Panc1 (cell line): ENCODE data around the gene TENM3. TPM values are rescaled to one million over a fixed set of nuclear protein-coding genes. Genes with fewer than 3 reads are reported as not detected.

Experiments used
- ATAC-seq: fragments of 200-7000 bp; cut with Tn5 transposase; 2 replicates; pipeline ENCODE4 v1.9.1; 2020; ENCODE audit warnings: mild to moderate bottlenecking, moderate library complexity
- BruUV-seq: library from RNA; stranded (reverse); fragments of 400-500 nt; replicated peaks from 2 replicates; lab custom pipeline; 2021; lab: Mats Ljungman, UMichigan
- CTCF ChIA-PET: fragments of 300-600 bp; sonication (Branson Sonifier 250); formaldehyde crosslinking; loops from one replicate; lab custom pipeline; 2022; ENCODE audit warnings: antibody characterized with exemption; lab: Charles Lee
- POLR2A ChIA-PET: fragments of 300-600 bp; sonication (Branson Sonifier 250); formaldehyde crosslinking; loops from one replicate; lab custom pipeline; 2022; ENCODE audit warnings: antibody characterized with exemption; lab: Charles Lee
- DNase-seq: peaks from one replicate; pipeline ENCODE4 v3.0.0-alpha.2; 2010; ENCODE audit warnings: low read depth, low spot score
- H3K27ac ChIP-seq: 2 replicates; pipeline ENCODE4 v1.5.1; 2011; ENCODE audit warnings: mild to moderate bottlenecking, low read length, inconsistent platforms
- H3K27me3 ChIP-seq: fragments of 200-500 bp; sonication (Bioruptor generic); 2 replicates; pipeline ENCODE4 v1.6.0; 2014; ENCODE audit warnings: low read length, inconsistent platforms; ENCODE audit not compliant: control insufficient read depth, insufficient read depth
- H3K36me3 ChIP-seq: fragments of 200-500 bp; sonication (Bioruptor generic); 2 replicates; pipeline ENCODE4 v1.5.1; 2014; ENCODE audit warnings: inconsistent platforms, mild to moderate bottlenecking, low read length, moderate library complexity; ENCODE audit not compliant: control insufficient read depth, insufficient read depth
- H3K4me1 ChIP-seq: 2 replicates; pipeline ENCODE4 v1.5.1; 2011; ENCODE audit warnings: inconsistent platforms, mild to moderate bottlenecking, low read length, moderate library complexity; ENCODE audit not compliant: control insufficient read depth, insufficient read depth
- H3K4me3 ChIP-seq, 2 experiments: 2 replicates each; pipeline ENCODE4 v1.5.1; 2011 to 2012; ENCODE audit warnings: low read depth in 2 of 2, low read length in 2 of 2, mild to moderate bottlenecking in 2 of 2, inconsistent platforms in 1 of 2, moderate library complexity in 1 of 2
- H3K9me3 ChIP-seq: fragments of 200-500 bp; sonication (Bioruptor generic); 2 replicates; pipeline ENCODE4 v1.5.1; 2014; ENCODE audit warnings: low read depth, mild to moderate bottlenecking, inconsistent platforms, low read length, moderate library complexity; ENCODE audit not compliant: control insufficient read depth, insufficient read depth
- POLR2AphosphoS5 ChIP-seq: IDR thresholded peaks from 2 replicates; pipeline ENCODE4 v1.6.1; 2012; ENCODE audit warnings: mild to moderate bottlenecking, low read depth, low read length, moderate library complexity
- SIN3A ChIP-seq: IDR thresholded peaks from 2 replicates; pipeline ENCODE4 v1.6.1; 2012; ENCODE audit warnings: low read depth, mild to moderate bottlenecking, low read length, moderate library complexity, borderline replicate concordance; ENCODE audit not compliant: insufficient read depth
- TCF7L2 ChIP-seq: IDR thresholded peaks from 2 replicates; pipeline ENCODE4 v1.6.1; 2011; ENCODE audit warnings: mild to moderate bottlenecking, low read depth, low read length, inconsistent platforms
- in situ Hi-C: cut with HindIII; loops from 2 replicates; pipeline ENCODE4 v1.10.0; 2016; ENCODE audit warnings: low sequenced_read_pairs, low pct_unique_long_range_greater_than_20kb
- intact Hi-C: fragments of 100-400 bp; cut with micrococcal nuclease; formaldehyde crosslinking; loops from one replicate; pipeline ENCODE4 v1.10.0; 2022; ENCODE audit not compliant: unreplicated experiment
- total RNA-seq: library from RNA; stranded (reverse); gene quantifications from one replicate; pipeline ENCODE4 v1.2.1, GENCODE V29; 2021; ENCODE audit not compliant: unreplicated experiment
- TF ChIP-seq, protein P1 (sequence below): fragments of 450-650 bp; IDR thresholded peaks from 2 replicates; pipeline ENCODE4 v1.5.1; 2017; ENCODE audit warnings: mild to moderate bottlenecking
- TF ChIP-seq, protein P2 (sequence below), 2 experiments: IDR thresholded peaks; 2 replicates each; pipeline ENCODE4 v1.6.1; 2011 to 2012; ENCODE audit warnings: low read depth in 2 of 2, control low read depth in 1 of 2, low read length in 1 of 2, mild to moderate bottlenecking in 1 of 2, moderate library complexity in 1 of 2; ENCODE audit not compliant: insufficient read depth in 1 of 2

Gene TENM3
- total RNA-seq, 1 experiment from 2014 or later, result 0.95 TPM

DNA sequence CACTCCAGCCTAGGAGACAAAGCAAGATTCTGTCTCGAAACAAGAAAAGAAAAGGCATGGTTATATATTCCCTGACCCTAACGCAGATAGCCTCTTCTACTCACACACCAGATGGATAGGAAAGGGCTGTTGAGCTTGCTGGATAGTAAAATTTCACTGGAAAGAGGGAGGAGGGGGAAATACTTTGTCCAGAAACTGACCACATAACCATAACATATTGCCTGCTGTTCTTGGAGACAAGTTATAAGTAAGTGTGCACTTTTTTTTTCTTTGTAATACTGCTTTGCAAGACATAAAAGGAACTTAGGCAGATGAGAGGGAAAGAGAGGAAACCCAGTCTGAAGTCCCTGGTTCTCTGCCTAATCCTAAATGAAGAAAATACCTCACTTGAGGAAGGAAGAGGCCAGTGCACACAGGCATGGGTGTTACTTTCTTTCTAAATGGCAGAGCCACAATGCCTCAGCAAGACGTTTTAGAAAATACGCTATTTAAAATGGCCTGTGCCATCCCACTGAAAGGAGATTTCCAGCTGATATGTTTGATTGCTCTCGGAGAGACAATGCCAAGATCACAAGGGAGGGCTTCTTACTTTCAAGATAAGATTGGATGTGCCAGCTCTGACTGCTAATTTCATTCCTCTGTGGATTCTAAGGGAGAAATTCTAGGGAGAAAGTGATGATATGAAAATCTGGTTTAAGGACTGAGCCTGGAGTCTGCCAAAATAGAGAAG, 533.3 kb downstream of the TENM3 start:
- CTCF ChIA-PET, result no interaction called here
- Histone ChIP-seq H3K36me3 (no peaks in the 10 kb centered on the region), H3K4me3 (no peak overlapping the region), H3K4me1 (no peaks in the 10 kb centered on the region), H3K27me3 (no peaks in the 10 kb centered on the region), H3K27ac (no peak overlapping the region), H3K9me3 (no peaks in the 10 kb centered on the region)
- ATAC-seq (no peak), DNase-seq (no peak)
- intact Hi-C loops, result no loop called here
- no peak for TF ChIP-seq TCF7L2
- TF ChIP-seq, protein P1, sequence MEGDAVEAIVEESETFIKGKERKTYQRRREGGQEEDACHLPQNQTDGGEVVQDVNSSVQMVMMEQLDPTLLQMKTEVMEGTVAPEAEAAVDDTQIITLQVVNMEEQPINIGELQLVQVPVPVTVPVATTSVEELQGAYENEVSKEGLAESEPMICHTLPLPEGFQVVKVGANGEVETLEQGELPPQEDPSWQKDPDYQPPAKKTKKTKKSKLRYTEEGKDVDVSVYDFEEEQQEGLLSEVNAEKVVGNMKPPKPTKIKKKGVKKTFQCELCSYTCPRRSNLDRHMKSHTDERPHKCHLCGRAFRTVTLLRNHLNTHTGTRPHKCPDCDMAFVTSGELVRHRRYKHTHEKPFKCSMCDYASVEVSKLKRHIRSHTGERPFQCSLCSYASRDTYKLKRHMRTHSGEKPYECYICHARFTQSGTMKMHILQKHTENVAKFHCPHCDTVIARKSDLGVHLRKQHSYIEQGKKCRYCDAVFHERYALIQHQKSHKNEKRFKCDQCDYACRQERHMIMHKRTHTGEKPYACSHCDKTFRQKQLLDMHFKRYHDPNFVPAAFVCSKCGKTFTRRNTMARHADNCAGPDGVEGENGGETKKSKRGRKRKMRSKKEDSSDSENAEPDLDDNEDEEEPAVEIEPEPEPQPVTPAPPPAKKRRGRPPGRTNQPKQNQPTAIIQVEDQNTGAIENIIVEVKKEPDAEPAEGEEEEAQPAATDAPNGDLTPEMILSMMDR, result no peak
- no peak for TF ChIP-seq SIN3A
- TF ChIP-seq, protein P2, sequence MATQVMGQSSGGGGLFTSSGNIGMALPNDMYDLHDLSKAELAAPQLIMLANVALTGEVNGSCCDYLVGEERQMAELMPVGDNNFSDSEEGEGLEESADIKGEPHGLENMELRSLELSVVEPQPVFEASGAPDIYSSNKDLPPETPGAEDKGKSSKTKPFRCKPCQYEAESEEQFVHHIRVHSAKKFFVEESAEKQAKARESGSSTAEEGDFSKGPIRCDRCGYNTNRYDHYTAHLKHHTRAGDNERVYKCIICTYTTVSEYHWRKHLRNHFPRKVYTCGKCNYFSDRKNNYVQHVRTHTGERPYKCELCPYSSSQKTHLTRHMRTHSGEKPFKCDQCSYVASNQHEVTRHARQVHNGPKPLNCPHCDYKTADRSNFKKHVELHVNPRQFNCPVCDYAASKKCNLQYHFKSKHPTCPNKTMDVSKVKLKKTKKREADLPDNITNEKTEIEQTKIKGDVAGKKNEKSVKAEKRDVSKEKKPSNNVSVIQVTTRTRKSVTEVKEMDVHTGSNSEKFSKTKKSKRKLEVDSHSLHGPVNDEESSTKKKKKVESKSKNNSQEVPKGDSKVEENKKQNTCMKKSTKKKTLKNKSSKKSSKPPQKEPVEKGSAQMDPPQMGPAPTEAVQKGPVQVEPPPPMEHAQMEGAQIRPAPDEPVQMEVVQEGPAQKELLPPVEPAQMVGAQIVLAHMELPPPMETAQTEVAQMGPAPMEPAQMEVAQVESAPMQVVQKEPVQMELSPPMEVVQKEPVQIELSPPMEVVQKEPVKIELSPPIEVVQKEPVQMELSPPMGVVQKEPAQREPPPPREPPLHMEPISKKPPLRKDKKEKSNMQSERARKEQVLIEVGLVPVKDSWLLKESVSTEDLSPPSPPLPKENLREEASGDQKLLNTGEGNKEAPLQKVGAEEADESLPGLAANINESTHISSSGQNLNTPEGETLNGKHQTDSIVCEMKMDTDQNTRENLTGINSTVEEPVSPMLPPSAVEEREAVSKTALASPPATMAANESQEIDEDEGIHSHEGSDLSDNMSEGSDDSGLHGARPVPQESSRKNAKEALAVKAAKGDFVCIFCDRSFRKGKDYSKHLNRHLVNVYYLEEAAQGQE (IDR thresholded peaks at IDR 0.05; ENCODE audit: insufficient read depth in 1 of 2, low read depth in 2 of 2, low read length in 1 of 2), result no peak
- TF ChIP-seq POLR2AphosphoS5, result no peak
- in situ Hi-C loops, result no loop called here
- no TSS peak for BruUV-seq
- POLR2A ChIA-PET, result no interaction called here

DNA sequence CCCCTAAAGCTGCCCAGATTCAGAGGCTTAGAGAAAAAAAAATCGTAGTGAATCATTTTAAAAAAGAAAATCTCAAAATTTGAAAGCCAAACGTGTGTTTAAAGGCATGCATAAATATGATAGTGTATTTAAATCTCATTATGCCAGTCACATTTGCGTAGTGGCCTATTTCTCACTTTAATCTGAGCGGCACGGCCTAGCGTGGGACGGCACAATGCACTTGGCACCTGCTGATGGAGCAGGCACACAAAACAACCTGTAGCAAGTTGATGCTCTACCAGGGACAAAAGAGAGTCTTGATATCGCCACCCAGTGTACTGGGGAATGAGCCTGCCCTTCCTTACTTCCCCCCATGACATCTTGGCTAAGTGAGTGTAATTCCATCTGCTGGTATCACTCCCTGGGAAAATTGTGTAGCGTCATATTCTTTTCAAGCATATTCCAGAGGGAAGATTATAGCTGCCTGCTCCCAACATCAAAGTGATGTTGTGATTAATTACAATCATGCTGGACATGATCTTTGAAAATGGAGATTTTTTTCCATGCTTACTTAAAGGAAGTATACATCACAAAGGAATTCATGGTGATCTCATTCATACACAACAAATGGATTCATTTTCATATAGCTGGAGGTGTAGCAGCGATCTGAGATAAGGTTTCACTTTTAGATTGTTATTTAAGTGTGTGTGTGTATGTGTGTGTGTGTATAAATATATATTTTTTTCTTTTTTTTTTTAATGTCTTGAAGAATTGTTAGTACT, 535.2 kb downstream of the TENM3 start:
- TF ChIP-seq, protein P2 (IDR thresholded peaks at IDR 0.05; ENCODE audit: insufficient read depth in 1 of 2, low read depth in 2 of 2, low read length in 1 of 2), result no peak
- TF ChIP-seq POLR2AphosphoS5 (no peak), TCF7L2 (no peak), SIN3A (no peak)
- TF ChIP-seq, protein P1, result no peak
- Histone ChIP-seq H3K9me3 (no peaks in the 10 kb centered on the region), H3K27ac (no peak overlapping the region), H3K36me3 (no peaks in the 10 kb centered on the region), H3K27me3 (no peaks in the 10 kb centered on the region), H3K4me3 (no peak overlapping the region), H3K4me1 (no peaks in the 10 kb centered on the region)
- no TSS peak for BruUV-seq
- intact Hi-C loops, result no loop called here
- DNase-seq, result no peak
- POLR2A ChIA-PET, result no interaction called here
- CTCF ChIA-PET, result no interaction called here
- no peak for ATAC-seq
- in situ Hi-C loops, result no loop called here
